ENCODE measurements around the gene ST8SIA6.

ST8SIA6 gene

DNA sequence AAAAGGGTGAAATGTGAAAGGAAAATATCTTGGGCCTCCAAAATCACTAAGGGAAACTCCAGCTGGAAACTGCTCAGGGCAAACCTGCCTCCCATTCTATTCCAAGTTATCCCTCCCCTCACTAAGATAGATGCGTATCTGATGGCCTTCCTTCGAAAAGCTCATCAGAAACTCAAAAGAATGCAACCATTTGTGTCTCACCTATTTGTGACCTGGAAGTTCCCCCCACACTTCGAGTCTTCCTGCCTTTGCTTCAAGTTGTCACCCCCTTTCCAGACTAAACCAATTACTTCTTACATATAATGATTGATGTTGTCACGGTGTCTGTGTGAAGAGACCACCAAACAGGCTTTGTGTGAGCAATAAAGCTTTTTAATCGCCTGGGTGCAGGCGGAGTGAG, 69.3 kb downstream of the ST8SIA6 start:
- DNase-seq (ENCODE audit: low spot score), result no peak

DNA sequence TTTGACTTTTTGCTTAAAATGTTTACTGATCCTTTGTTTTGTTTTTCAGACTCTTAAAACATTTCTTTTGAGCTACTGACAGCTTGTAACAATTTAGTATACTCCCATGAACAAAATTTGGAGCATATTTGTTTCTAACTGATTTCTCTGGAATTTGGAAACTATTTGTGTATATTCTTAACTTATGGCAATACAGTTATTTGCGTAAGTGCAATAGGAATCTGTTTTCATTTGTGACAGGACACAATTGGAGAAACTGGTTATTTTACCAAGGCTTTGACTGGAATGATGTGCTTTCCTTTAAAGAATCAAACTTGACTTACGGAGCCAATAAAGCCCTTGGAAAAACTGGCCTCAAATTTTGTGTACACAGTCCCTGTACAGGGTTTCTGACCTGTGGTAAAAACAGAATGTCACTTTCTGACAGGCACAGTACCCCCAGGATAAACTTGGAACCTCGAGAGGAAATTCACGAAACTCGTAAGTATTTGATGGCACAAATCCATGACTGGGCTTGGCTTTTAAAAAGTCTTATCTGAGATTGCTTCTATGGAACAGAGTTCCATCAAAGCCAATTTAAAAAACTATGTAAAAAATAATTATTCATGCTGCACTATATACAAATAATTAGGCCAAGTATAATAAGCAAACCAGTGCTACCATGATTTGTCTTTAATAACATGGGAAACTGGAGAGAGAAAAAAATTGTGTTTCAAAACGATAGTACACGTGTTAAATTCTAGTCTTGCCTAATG, 70.4 kb downstream of the ST8SIA6 start:
- no peak for DNase-seq (ENCODE audit: low spot score)

DNA sequence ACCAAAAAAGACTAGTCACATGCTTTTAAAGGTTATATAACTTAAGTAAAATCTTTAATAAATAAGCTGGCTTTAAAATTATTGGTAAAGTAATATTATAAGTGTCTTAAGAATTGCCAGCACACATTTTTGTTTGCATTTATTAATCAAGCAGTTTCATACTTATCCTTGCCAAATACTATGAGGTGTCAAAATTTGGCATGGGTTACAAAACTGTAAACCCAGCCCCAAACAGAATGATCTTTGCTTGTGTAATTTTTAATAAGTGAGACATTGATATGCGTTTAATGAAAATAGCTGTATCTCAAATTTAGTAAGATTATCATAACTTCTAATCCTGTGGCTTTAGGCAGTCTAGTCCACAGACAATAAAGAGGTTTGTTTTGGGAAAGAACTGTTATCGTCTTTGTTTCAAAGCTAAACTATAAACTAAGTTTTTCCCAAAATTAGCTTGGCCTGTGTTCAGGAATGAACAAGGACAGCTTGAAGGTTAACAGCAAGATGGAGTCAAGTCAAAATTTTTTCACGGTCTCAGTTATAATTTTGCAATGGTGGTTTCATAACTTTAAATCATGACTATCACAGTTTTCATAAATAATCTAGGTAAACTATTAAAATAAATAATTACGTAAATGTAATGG, 72.8 kb downstream of the ST8SIA6 start:
- no peak for DNase-seq (ENCODE audit: low spot score)

GRCh38 chr10:17380888-17381287, 73.5 kb downstream of the ST8SIA6 start:
- no peak for DNase-seq (ENCODE audit: low spot score)

DNA sequence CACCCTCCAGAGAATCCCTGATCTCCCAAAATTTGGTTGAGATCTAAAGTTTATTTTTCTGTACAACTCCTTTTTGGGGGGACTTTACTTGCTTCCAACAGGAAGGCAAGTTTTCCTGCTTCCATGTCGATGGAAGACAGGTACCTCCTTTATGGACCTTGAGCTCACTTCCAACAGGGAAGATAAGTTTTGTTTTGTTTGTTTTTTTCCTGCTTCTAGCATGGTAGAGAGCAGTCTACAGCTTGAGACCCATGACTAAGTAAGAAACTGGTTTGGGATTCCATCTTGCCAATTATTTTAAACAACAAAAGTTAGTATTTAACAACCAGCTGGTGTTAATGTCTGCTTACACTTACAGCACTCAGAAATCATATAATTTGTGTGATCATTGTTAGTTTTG, 74.4 kb downstream of the ST8SIA6 start:
- DNase-seq (ENCODE audit: low spot score), result no peak

DNA sequence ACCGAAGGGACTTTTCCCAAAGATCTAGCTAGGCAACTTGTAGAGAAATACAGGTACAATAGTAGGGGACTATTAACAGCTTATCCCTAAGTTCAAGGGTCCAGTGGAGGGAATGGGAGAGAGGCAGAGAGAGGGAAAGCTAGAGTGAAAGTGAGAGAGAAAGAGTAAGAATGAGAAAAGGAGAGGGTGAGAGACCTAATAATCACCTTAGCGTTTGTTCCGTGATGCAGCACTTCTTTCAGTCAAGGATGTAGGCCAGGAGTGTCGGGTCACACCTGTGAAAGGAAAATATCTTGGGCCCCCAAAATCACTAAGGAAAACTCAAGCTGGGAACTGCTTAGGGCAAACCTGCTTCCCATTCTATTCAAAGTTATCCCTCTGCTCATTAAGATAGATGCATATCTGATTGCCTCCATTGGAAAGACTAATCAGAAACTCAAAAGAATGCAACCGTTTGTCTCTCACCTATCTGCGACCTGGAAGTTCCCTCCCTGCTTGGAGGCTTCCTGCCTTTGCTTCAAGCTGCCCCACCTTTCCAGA, 75.2 kb downstream of the ST8SIA6 start:
- no peak for DNase-seq (ENCODE audit: low spot score)

DNA sequence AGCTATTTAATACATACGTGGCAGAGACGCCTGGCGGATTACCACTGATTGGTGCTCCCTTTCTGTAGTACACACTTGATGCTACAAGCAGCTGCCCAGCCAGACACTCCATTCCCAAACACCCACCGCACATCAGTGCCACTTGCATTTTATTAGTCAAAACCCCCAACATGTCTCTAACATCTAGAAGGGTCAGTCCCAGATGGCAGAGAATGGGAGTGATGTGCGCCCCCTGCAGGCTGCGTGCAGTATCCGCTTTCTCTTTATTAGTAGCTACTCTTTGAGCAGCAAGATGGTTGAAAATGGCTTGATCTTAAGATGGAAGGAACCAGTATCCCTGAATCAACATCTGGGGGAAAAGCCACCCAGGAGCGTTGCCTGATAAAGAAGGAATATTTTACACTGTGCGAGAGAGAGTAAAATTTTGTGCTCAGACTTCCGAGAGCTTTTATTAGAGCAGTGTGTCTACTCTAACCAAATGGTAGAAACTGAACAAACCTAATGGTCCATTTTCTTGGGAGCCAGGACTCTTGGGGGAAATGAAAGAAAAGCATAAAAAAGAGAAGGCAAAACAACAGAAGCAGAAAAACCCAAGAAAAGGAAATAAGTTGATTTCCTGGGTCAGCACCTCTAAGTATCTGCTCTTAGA, 78.3 kb downstream of the ST8SIA6 start:
- DNase-seq (ENCODE audit: low spot score), result no peak

DNA sequence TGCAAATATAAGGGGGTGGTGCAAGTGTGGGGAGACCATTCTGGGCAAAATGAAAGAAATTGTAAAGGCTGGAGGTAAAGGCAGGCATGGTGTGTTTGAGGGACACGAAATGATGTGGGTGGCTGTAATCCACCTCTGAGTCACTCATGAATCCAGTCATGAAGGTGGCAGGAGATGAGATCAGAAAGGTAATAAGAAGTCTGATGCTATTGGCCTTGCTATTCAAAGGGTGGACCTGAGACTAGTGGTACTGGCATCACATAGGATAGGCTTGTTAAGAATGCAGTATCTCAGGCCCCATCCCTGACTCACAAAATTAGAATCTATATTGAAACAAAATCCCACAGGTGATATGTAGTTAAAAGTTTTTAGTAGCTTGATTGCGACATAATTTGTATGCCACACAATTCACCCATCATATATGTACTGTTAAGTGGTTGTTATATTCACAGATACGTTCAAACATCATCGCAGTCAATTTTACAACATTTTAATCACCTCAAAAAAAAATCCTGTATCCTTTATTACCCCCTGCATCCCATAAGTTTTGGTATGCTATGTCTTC, 85.6 kb downstream of the ST8SIA6 start:
- no peak for DNase-seq (ENCODE audit: low spot score)

DNA sequence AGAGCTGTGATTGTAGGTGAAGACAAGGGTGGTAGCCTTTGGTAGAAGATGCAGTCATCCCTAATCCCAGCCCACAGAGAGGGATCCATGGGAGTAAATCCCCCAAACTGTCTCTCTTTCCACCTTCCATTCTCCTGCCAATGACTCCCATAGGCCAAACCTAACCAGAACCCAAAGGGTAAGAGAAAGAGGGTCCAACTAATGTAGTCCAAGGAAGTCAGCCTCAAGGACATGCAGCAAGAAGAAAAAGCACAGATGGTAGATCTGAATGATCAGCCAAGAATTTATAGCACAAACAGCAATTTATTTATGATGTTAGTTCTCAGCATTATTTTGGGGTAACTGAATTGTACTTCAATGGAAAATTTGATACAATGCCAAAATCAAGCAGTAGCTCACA, 87.7 kb downstream of the ST8SIA6 start:
- no peak for DNase-seq (ENCODE audit: low spot score)

GRCh38 chr10:17365402-17365801, 89.0 kb downstream of the ST8SIA6 start:
- DNase-seq (ENCODE audit: low spot score), result no peak

- no peak for DNase-seq (ENCODE audit: low spot score)
These were observed 95.9 kb downstream of the ST8SIA6 start for GRCh38 chr10:17358461-17358860.

- no peak for DNase-seq (ENCODE audit: low spot score)
These were observed 96.6 kb downstream of the ST8SIA6 start for GRCh38 chr10:17357781-17358180.

DNA sequence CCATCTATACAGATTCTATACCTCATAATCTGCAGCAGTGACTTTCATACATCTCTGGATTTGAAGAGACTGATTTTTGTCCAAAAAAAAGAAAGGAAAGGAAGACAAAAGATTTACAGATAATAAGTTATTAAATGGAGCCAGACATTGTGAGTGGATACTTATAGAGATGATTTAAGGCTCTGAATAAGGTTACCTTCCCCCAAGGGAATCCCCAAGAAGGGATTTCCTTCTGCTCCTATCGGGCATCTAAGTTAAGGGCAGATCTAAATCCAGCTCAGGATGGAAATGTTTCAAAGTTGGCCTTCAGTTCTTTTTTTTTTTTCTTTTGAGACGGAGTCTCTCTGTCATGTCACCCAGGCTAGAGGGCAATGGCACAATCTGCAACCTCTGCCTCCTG, 97.6 kb downstream of the ST8SIA6 start:
- DNase-seq (ENCODE audit: low spot score), result no peak

DNA sequence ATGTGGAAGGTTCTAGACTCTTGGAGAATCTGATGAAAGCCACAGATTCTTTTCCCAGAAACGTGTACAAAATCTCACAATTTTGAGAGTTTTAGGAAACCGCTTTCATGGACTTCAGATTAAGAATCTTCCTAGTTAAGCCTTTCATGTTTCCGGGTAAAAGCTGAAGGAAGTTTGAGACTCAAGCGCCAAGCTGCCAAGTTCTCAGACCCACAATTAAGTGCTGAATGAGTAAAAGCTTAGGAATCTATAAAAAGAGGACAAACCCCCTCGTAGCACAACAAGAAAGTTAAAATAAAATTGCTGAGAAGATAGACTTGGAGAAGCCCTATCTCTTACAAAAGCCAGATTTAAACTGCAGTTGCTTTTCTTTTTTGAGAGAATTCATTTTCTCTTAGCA, 99.6 kb downstream of the ST8SIA6 start:
- no peak for DNase-seq (ENCODE audit: low spot score)

DNA sequence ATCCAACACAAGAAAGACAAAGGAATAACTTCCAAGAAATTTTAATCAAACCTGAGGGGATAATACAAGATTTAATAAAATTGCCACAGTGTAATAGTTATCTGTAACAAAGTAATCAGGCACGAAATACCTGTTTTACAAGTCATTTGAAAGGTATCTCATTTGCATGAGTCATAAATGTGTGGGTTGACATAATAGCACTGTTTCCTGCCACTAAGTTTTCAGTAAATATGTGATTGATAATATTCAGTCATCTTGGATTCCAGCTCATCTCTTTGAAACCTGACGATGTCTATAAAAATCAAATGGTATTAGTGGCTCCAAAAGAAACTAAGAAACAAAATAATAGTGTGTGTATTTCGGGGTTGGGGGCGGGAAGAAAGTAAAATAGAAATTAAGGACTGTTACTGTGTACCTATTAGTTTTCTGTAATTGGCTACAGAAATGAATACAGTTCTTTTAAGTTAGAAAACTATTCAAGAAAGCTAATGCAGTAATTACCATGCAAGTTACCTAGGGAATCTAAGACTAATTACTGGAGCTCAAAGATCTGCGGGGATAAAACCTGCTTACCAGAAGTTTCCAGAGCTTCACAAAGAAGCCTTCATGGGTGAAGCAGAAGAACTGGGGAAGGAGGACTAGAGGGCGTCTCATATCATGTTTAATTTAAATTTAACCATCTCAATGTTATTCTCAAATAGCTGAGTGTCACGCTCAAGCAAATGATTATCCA, 100.7 kb downstream of the ST8SIA6 start:
- DNase-seq (ENCODE audit: low spot score), result no peak

DNA sequence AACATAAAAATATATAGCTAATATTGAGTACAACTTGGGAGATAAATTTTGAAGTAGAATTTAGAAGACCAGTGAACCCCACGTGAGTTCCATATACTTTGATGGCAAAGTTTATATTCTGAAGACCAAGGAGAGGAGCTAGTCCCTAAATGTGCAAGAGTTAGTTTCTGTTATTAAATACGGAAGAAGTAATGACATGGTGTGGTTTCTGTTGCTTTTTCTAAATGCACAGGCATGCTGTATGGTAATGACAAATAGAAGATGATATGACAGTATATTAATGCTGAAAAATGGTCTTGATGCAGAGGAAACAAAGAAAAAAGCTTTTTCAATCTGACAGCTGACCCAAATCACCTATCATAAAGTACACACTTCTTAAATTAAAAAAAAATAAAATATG, 101.8 kb downstream of the ST8SIA6 start:
- DNase-seq (ENCODE audit: low spot score), result no peak

GRCh38 chr10:17351506-17351905, 102.9 kb downstream of the ST8SIA6 start:
- no peak for DNase-seq (ENCODE audit: low spot score)

- no peak for DNase-seq (ENCODE audit: low spot score)
These were observed 104.7 kb downstream of the ST8SIA6 start for GRCh38 chr10:17349717-17350116.

DNA sequence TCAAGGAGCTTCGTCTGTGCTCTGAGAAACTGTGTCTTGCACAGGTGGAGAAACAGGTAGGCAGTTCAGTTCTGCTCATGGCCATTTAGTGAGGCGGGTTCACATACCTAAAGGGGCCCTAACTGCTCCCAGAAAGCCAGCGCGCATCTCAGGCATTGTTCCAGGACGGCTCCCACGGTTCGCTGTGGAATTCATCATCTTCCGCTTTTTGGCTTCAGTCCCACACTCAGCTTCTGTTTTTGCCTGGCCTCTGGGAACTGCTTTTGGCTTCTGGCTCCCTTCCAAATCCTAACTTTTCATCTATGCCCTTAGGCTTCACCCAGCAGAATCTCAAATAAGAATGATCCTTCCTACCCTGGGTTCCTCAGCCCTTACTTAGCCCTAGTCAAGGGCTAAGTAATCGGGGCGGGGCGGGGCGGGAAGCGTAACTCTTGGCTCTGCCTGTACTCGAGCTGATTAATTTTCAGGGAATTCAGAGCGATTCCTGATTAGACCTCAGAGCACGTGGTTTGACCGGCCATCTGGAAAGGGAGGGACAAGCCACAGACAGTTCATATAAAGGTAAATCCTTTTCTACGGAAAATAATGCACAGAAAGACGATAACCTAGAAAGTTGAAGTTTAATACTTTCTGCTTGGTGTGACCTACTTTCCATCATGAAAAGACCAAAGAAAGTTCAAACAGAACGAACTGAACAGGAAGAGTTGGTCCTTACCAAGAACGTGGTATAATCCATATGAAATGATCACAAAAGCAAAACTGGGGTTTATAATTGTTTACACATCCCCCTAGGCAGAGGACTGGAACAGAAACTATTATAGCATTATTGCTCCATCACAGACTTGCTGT, 105.7 kb downstream of the ST8SIA6 start:
- DNase-seq (ENCODE audit: low spot score), result no peak

GRCh38 chr10:17348011-17348500, 106.3 kb downstream of the ST8SIA6 start:
- no peak for DNase-seq (ENCODE audit: low spot score)

- DNase-seq (ENCODE audit: low spot score), result no peak
These were observed 110.2 kb downstream of the ST8SIA6 start for GRCh38 chr10:17344206-17344605.
